IPS DF 6.9 (cell line): Measurements from ENCODE around the gene ADGRG1.

Experiments used
- DNase-seq: peaks from one replicate; pipeline ENCODE4 v3.0.0-alpha.2; 2013; ENCODE audit warnings: low read depth, low spot score
- H3K27ac ChIP-seq: one replicate; pipeline ENCODE4 v1.5.1; 2013; ENCODE audit warnings: low read length, control low read depth
- H3K27me3 ChIP-seq: 2 replicates; pipeline ENCODE4 v1.6.1; 2013; ENCODE audit warnings: mild to moderate bottlenecking, low read length; ENCODE audit not compliant: control insufficient read depth, insufficient read depth
- H3K36me3 ChIP-seq: 2 replicates; pipeline ENCODE4 v1.6.1; 2013; ENCODE audit warnings: low read length; ENCODE audit not compliant: control insufficient read depth, insufficient read depth
- H3K4me1 ChIP-seq: 2 replicates; pipeline ENCODE4 v1.6.1; 2013; ENCODE audit warnings: low read length; ENCODE audit not compliant: control insufficient read depth, insufficient read depth
- H3K4me3 ChIP-seq: 2 replicates; pipeline ENCODE4 v1.5.1; 2013; ENCODE audit warnings: mild to moderate bottlenecking, low read length
- H3K9me3 ChIP-seq: 2 replicates; pipeline ENCODE4 v1.6.1; 2013; ENCODE audit warnings: low read length, inconsistent platforms; ENCODE audit not compliant: control insufficient read depth, insufficient read depth
- WGBS: extraction: QIAGEN DNeasy Blood & Tissue Kit; methylation state at CpG from one replicate; pipeline ENCODE4 v1.1.7; 2013; ENCODE audit warnings: mixed read lengths, missing lambda C conversion rate; ENCODE audit not compliant: insufficient read length, insufficient coverage; 5-methylcytosine and 5-hydroxymethylcytosine counted together

ADGRG1 gene

GRCh38 chr16:57637020-57637419 is 8.6 kb downstream of the ADGRG1 start:
- no peaks in the 10 kb centered on the region for H3K9me3 ChIP-seq
- no peak overlapping the region for H3K27ac ChIP-seq
- no peaks in the 10 kb centered on the region for H3K36me3 ChIP-seq
- H3K4me1 ChIP-seq: no peaks in the 10 kb centered on the region
- no peak for DNase-seq
- no peak overlapping the region for H3K4me3 ChIP-seq
- no CpG with 5 or more reads among the region's 8 CpGs for WGBS
- H3K27me3 ChIP-seq: no peaks in the 10 kb centered on the region

GRCh38 chr16:57637424-57637823 is 9.0 kb downstream of the ADGRG1 start:
- no peaks in the 10 kb centered on the region for H3K36me3 ChIP-seq
- no peak overlapping the region for H3K4me3 ChIP-seq
- H3K27ac ChIP-seq: no peak overlapping the region
- no CpG with 5 or more reads among the region's 8 CpGs for WGBS
- H3K27me3 ChIP-seq: no peaks in the 10 kb centered on the region
- H3K9me3 ChIP-seq: no peaks in the 10 kb centered on the region
- no peak for DNase-seq
- H3K4me1 ChIP-seq: no peaks in the 10 kb centered on the region

- no peaks in the 10 kb centered on the region for H3K27me3 ChIP-seq
- H3K27ac ChIP-seq: no peak overlapping the region
- no CpG with 5 or more reads among the region's 6 CpGs for WGBS
These were observed 9.5 kb downstream of the ADGRG1 start for GRCh38 chr16:57637965-57638364.

GRCh38 chr16:57638381-57638780 is 10.0 kb downstream of the ADGRG1 start:
- Histone ChIP-seq H3K9me3 (no peaks in the 10 kb centered on the region), H3K4me1 (no peaks in the 10 kb centered on the region), H3K36me3 (no peaks in the 10 kb centered on the region), H3K27me3 (no peaks in the 10 kb centered on the region), H3K27ac (no peak overlapping the region), H3K4me3 (no peak overlapping the region)
- WGBS: no CpG with 5 or more reads among the region's 2 CpGs
- DNase-seq: no peak

More at GRCh38 chr16:57637965-57638364, 9.5 kb downstream of the ADGRG1 start:
- H3K36me3 ChIP-seq: no peaks in the 10 kb centered on the region
- DNase-seq: no peak
- no peak overlapping the region for H3K4me3 ChIP-seq
- no peaks in the 10 kb centered on the region for H3K4me1 ChIP-seq
- no peaks in the 10 kb centered on the region for H3K9me3 ChIP-seq

GRCh38 chr16:57639172-57639887 is 10.9 kb downstream of the ADGRG1 start:
- Histone ChIP-seq H3K9me3 (no peaks in the 10 kb centered on the region), H3K27ac (no peak overlapping the region), H3K27me3 (no peaks in the 10 kb centered on the region), H3K4me3 (no peak overlapping the region), H3K36me3 (no peaks in the 10 kb centered on the region), H3K4me1 (no peaks in the 10 kb centered on the region)
- no peak for DNase-seq
- no CpG with 5 or more reads among the region's 23 CpGs for WGBS

- Histone ChIP-seq H3K4me1 (no peaks in the 10 kb centered on the region), H3K27ac (no peak overlapping the region), H3K9me3 (no peaks in the 10 kb centered on the region), H3K4me3 (no peak overlapping the region), H3K27me3 (no peaks in the 10 kb centered on the region), H3K36me3 (no peaks in the 10 kb centered on the region)
- DNase-seq: no peak
- no CpG with 5 or more reads among the region's 9 CpGs for WGBS
These were observed 11.8 kb downstream of the ADGRG1 start for GRCh38 chr16:57640185-57640584.

- DNase-seq: no peak
- Histone ChIP-seq H3K9me3 (no peaks in the 10 kb centered on the region), H3K27me3 (no peaks in the 10 kb centered on the region), H3K4me3 (no peak overlapping the region), H3K4me1 (no peaks in the 10 kb centered on the region), H3K27ac (no peak overlapping the region), H3K36me3 (no peaks in the 10 kb centered on the region)
- no CpG with 5 or more reads among the region's 8 CpGs for WGBS
These were observed 12.2 kb downstream of the ADGRG1 start for GRCh38 chr16:57640612-57641011.

GRCh38 chr16:57642160-57643135 is 14.0 kb downstream of the ADGRG1 start:
- Histone ChIP-seq H3K27ac (no peak overlapping the region), H3K4me1 (no peaks in the 10 kb centered on the region), H3K27me3 (no peaks in the 10 kb centered on the region), H3K4me3 (no peak overlapping the region), H3K36me3 (no peaks in the 10 kb centered on the region), H3K9me3 (no peaks in the 10 kb centered on the region)
- no peak for DNase-seq
- no CpG with 5 or more reads among the region's 11 CpGs for WGBS

- no peaks in the 10 kb centered on the region for H3K4me1 ChIP-seq
These were observed 14.9 kb downstream of the ADGRG1 start for GRCh38 chr16:57643147-57643874.

GRCh38 chr16:57643910-57644309 is 15.5 kb downstream of the ADGRG1 start:
- no CpG with 5 or more reads among the region's 9 CpGs for WGBS
- no peak for DNase-seq
- H3K27me3 ChIP-seq: no peaks in the 10 kb centered on the region
- no peak overlapping the region for H3K4me3 ChIP-seq
- no peaks in the 10 kb centered on the region for H3K36me3 ChIP-seq
- no peak overlapping the region for H3K27ac ChIP-seq
- H3K9me3 ChIP-seq: no peaks in the 10 kb centered on the region
- no peaks in the 10 kb centered on the region for H3K4me1 ChIP-seq

More at GRCh38 chr16:57643147-57643874, 14.9 kb downstream of the ADGRG1 start:
- DNase-seq: no peak
- Histone ChIP-seq H3K27ac (no peak overlapping the region), H3K36me3 (no peaks in the 10 kb centered on the region), H3K27me3 (no peaks in the 10 kb centered on the region), H3K4me3 (no peak overlapping the region), H3K9me3 (no peaks in the 10 kb centered on the region)
- WGBS: no CpG with 5 or more reads among the region's 7 CpGs
